OCI-LY1 (cell line): Measurements from ENCODE around the gene CRYBG2.

Experiments used
- H2AFZ ChIP-seq: fragments of 200-600 bp; sonication (generic), shearing (Covaris generic); 2 replicates; pipeline ENCODE4 v1.6.0; 2014; ENCODE audit warnings: antibody characterized with exemption, mild to moderate bottlenecking, low read length
- H3F3A ChIP-seq: fragments of 200-600 bp; sonication (generic), shearing (Covaris generic); 2 replicates; pipeline ENCODE4 v1.6.0; 2014; ENCODE audit warnings: mild to moderate bottlenecking, antibody characterized with exemption, low read length, moderate library complexity; ENCODE audit not compliant: insufficient read depth
- H3K27ac ChIP-seq: fragments of 200-600 bp; sonication (generic); 2 replicates; pipeline ENCODE4 v1.5.1; 2014; ENCODE audit warnings: low read length, mixed run types, mild to moderate bottlenecking, low read depth; ENCODE audit not compliant: poor library complexity, severe bottlenecking
- H3K27me3 ChIP-seq: fragments of 200-600 bp; sonication (generic); 2 replicates; pipeline ENCODE4 v1.6.0; 2014; ENCODE audit warnings: antibody characterized with exemption, mild to moderate bottlenecking, low read length, moderate library complexity; ENCODE audit not compliant: insufficient read depth
- H3K36me3 ChIP-seq: fragments of 200-600 bp; sonication (generic); 2 replicates; pipeline ENCODE4 v1.6.1; 2014; ENCODE audit warnings: mild to moderate bottlenecking, antibody characterized with exemption, low read length, moderate library complexity, mixed read lengths; ENCODE audit not compliant: insufficient read depth
- H3K4me1 ChIP-seq: fragments of 200-600 bp; sonication (generic); 2 replicates; pipeline ENCODE4 v1.5.1; 2014; ENCODE audit warnings: mild to moderate bottlenecking, low read length, moderate library complexity; ENCODE audit not compliant: insufficient read depth, severe bottlenecking
- H3K4me2 ChIP-seq: fragments of 200-600 bp; sonication (generic), shearing (Covaris generic); 2 replicates; pipeline ENCODE4 v1.6.1; 2014; ENCODE audit warnings: low read length
- H3K4me3 ChIP-seq: fragments of 200-600 bp; sonication (generic); 2 replicates; pipeline ENCODE4 v1.5.1; 2014; ENCODE audit warnings: low read length, low read depth, mild to moderate bottlenecking, mixed read lengths; ENCODE audit not compliant: poor library complexity, severe bottlenecking
- H3K79me2 ChIP-seq: fragments of 200-600 bp; shearing (Covaris generic); 2 replicates; pipeline ENCODE4 v1.6.1; 2016; ENCODE audit warnings: mixed run types, low read length, mixed read lengths; ENCODE audit not compliant: insufficient read depth
- H3K9ac ChIP-seq: fragments of 200-600 bp; sonication (generic), shearing (Covaris generic); 2 replicates; pipeline ENCODE4 v1.6.1; 2014; ENCODE audit warnings: mild to moderate bottlenecking, low read length, mixed read lengths
- H3K9me2 ChIP-seq: fragments of 200-600 bp; sonication (generic), shearing (Covaris generic); 2 replicates; pipeline ENCODE4 v1.6.1; 2014; ENCODE audit warnings: low read depth, mild to moderate bottlenecking, low read length, mixed read lengths
- H3K9me3 ChIP-seq: fragments of 200-600 bp; shearing (Covaris generic); 2 replicates; pipeline ENCODE4 v1.6.1; 2014; ENCODE audit warnings: low read length, mixed read lengths
- H4K20me1 ChIP-seq: fragments of 200-600 bp; sonication (generic), shearing (Covaris generic); 2 replicates; pipeline ENCODE4 v1.6.0; 2016; ENCODE audit warnings: mild to moderate bottlenecking, low read length; ENCODE audit not compliant: insufficient read depth
- EZH2 ChIP-seq: fragments of 200-600 bp; sonication (generic), shearing (Covaris generic); IDR thresholded peaks from 2 replicates; pipeline ENCODE4 v1.8.0; 2017; ENCODE audit warnings: borderline replicate concordance, mixed run types, mild to moderate bottlenecking, antibody characterized with exemption, low read length, moderate library complexity, mixed read lengths
- TF ChIP-seq, protein P1 (sequence below): fragments of 200-600 bp; sonication (generic), shearing (Covaris generic); IDR thresholded peaks from 2 replicates; pipeline ENCODE4 v1.5.1; 2017; ENCODE audit warnings: mild to moderate bottlenecking, antibody characterized with exemption, low read length, moderate library complexity, mixed read lengths

The CRYBG2 gene

DNA sequence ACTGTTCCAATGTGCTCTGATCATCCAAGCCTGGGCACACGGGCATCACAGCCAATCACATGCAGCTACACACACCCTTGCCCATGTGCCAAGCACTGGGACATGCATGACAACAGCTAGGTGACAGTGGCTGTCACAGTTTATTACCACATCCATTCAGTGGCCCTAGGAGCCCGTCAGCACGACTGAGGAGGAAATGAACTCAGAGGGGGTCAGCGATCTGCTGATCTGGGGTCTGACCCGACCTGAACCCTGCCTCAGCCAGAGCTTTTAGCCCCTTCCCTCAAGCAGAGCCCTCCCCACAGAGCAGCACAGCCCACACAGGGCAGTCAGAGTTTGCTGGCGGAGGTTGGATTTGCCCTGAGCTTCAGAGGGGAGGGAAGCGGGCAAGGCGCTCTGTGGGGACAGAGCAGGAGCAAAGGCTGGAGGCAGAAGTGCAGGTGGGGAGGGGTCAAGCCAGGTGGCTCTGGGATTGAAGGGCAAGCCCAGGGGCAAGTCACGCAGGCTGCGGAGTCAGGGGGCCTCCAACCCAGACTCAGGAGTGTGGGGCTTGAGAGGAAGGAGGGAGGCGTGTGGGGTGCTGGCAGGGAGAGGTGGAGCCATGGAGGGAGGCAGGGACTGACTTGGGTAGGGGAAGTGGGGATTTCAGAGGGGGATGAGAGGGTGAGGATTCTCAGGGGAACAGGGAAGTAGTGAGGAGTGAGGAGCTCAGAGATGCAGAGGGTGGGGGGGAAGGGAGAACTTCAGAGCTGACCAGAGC is 63.6 kb downstream of the CRYBG2 start:
- no peaks in the 10 kb centered on the region for H3K9me3 ChIP-seq
- no peak overlapping the region for H2AFZ ChIP-seq
- peak overlapping the region; percentile 55 for H3K4me2 ChIP-seq
- peak overlapping the region; percentile 11 for H3K4me3 ChIP-seq
- H3K27me3 ChIP-seq, result no peaks in the 10 kb centered on the region
- peaks cover 22% of the 10 kb centered on the region; the same call in 1 of the 2 replicates for H3F3A ChIP-seq
- H3K9me2 ChIP-seq, result no peaks in the 10 kb centered on the region
- no peak for TF ChIP-seq EZH2
- TF ChIP-seq, protein P1, sequence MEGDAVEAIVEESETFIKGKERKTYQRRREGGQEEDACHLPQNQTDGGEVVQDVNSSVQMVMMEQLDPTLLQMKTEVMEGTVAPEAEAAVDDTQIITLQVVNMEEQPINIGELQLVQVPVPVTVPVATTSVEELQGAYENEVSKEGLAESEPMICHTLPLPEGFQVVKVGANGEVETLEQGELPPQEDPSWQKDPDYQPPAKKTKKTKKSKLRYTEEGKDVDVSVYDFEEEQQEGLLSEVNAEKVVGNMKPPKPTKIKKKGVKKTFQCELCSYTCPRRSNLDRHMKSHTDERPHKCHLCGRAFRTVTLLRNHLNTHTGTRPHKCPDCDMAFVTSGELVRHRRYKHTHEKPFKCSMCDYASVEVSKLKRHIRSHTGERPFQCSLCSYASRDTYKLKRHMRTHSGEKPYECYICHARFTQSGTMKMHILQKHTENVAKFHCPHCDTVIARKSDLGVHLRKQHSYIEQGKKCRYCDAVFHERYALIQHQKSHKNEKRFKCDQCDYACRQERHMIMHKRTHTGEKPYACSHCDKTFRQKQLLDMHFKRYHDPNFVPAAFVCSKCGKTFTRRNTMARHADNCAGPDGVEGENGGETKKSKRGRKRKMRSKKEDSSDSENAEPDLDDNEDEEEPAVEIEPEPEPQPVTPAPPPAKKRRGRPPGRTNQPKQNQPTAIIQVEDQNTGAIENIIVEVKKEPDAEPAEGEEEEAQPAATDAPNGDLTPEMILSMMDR, result no peak
- H3K9ac ChIP-seq, result peak overlapping the region; percentile 77
- no peaks in the 10 kb centered on the region for H3K79me2 ChIP-seq
- peaks cover 72% of the 10 kb centered on the region for H3K4me1 ChIP-seq
- H4K20me1 ChIP-seq, result no peaks in the 10 kb centered on the region
- H3K36me3 ChIP-seq, result peaks cover 11% of the 10 kb centered on the region; the same call in 1 of the 2 replicates
- peak overlapping the region; percentile 100 for H3K27ac ChIP-seq

DNA sequence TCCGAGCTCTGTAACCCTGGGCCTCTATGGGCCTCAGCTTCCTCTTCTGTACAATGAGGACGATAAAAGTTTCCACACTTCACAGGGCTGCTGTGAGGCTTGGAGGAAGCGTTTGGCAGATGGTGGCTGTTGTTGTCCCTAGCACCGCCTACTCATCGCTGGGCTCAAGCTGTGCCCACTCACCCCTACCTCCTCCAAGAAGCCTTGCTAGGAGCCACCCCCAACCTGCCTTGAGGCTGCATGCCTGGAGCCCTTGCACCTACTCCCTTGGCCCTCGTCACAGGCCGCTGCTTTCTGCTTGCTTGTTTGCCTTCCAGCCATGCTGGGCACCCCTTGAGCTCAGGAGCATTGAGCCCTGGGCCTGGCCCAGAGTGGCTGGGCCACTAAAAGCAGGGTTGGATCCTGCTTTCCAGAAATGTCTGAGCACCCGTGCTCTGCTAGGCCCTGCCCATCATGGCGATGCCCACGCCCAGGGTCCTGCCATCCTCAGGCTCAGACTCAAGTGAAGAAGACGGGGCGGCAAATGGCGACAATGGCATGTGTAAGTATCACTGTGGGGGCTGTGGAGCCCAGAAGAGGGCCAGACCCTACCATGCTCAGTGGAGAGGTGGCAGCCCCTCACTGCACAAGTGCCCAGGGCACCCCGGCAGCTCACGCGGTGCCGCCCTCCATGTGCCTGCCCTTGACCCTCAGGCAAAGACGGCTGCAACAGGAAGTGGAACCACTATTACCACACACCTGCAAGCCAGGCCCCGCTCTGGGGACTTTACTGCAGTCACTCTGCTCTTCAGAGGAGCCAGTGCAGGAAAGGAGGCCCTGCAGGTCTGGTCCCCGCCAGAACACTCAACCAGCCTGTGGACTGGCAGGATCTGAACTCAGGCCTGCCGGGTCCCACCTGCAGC is 64.5 kb downstream of the CRYBG2 start:
- H3K4me3 ChIP-seq, result peak overlapping the region; percentile 8
- no peaks in the 10 kb centered on the region for H3K79me2 ChIP-seq
- H2AFZ ChIP-seq, result no peak overlapping the region
- H3K27ac ChIP-seq, result peak overlapping the region; percentile 100
- H4K20me1 ChIP-seq, result no peaks in the 10 kb centered on the region
- peaks cover 11% of the 10 kb centered on the region; the same call in 1 of the 2 replicates for H3K36me3 ChIP-seq
- peak overlapping the region; percentile 55 for H3K4me2 ChIP-seq
- no peaks in the 10 kb centered on the region for H3K9me2 ChIP-seq
- no peaks in the 10 kb centered on the region for H3K9me3 ChIP-seq
- H3K4me1 ChIP-seq, result peaks cover 81% of the 10 kb centered on the region
- peaks cover 22% of the 10 kb centered on the region; the same call in 1 of the 2 replicates for H3F3A ChIP-seq
- H3K9ac ChIP-seq, result peak overlapping the region; percentile 77
- H3K27me3 ChIP-seq, result no peaks in the 10 kb centered on the region
- TF ChIP-seq EZH2, result no peak
- TF ChIP-seq, protein P1, result no peak

DNA sequence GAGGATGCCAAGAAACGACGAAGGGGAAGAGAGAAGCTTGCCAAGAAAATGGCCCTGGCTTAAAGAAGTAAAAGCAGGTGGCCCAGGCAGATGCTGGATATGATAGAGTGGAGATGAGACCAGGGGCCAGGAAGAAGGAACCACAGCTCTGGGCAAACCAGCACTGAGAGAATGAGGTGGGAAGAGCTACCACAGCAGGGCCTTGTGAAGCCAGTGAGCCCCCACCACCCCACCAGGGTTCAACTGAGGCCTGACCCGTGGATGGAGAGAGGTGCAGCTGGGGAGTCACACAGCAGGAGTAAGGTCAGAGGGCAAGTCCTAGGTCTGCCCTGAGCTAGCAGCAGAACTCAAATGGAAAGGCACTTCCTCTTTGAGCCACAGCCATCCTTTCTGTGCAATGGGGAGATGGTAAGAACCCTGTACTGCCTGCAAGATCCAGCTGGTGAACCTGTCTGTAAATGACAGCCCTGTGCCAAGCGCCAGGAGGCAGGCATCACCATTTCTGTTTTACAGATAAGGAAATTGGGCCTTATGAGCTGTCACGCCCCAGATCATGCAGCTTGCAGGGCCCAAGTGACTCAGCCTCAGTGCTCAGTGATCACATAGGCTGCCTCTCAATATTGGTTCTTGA is 65.5 kb downstream of the CRYBG2 start:
- Histone ChIP-seq H3F3A (peaks cover 22% of the 10 kb centered on the region; the same call in 1 of the 2 replicates), H3K9me3 (no peaks in the 10 kb centered on the region), H3K27ac (peak overlapping the region; percentile 100), H3K79me2 (no peaks in the 10 kb centered on the region), H3K4me1 (peaks cover 88% of the 10 kb centered on the region), H3K9me2 (no peaks in the 10 kb centered on the region), H2AFZ (no peak overlapping the region), H3K27me3 (no peaks in the 10 kb centered on the region), H4K20me1 (no peaks in the 10 kb centered on the region), H3K9ac (peak overlapping the region; percentile 76), H3K36me3 (peaks cover 16% of the 10 kb centered on the region; the same call in 1 of the 2 replicates), H3K4me2 (peak overlapping the region; percentile 54), H3K4me3 (peak overlapping the region; percentile 2)
- TF ChIP-seq EZH2, result no peak
